Measurements from ENCODE around the gene MAEA.
A peak's percentile ranks its signal among the peaks of the same experiment; 100 is the strongest.

Gene MAEA

GRCh38 chr4:1338752-1339414, 49.2 kb downstream of the MAEA start:
- no peak for FAIRE-seq

DNA sequence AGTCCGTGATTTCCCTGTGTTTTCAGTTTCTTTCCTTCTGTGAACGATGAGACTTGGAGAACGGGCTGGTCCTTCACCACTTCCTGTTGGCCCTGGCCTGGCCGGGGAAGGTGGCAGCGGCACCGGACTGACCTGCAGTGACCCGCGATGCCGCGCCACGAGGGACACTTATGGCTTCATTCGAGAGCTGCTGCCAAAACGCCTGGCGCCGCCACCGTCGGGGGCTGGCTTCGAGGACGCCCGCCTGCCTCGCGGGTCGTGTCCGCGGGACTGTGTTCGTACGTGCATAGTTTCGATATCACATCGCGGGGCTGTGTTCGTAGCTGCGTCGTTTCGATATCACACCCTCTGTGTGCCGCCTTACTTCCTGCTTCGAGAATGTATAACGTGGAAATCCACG, 49.8 kb downstream of the MAEA start:
- FAIRE-seq = no peak

DNA sequence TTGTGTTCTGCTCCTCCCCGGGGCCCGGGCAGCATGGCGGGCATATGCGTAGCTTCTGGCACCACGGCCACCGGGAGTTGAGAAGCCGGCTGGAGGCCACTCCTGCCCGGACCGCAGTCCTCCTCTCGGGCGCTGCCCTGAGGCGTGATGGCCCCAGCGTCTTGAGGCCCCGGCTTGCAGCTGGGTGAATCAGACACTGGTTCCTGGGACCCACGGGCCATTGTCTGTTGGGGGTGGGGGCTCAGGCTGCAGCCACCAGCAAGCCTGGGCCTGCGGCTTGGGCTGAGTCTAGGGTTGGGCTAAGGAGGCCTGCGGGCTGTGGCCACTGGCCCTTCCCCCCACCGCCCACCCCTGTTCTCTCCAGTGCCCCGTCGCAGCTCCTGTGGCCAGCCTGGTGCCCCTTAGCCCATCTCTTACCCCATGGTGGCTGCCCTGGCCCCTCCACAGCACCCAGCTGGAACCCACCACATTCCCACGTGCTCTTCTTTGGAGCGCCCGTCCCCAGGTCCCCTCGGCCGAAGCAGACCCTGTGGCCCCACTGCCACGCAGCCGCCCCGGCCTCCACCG, 50.6 kb downstream of the MAEA start:
- no peak for FAIRE-seq

- no peak for FAIRE-seq
These were observed 51.2 kb downstream of the MAEA start for GRCh38 chr4:1340861-1341260.

DNA sequence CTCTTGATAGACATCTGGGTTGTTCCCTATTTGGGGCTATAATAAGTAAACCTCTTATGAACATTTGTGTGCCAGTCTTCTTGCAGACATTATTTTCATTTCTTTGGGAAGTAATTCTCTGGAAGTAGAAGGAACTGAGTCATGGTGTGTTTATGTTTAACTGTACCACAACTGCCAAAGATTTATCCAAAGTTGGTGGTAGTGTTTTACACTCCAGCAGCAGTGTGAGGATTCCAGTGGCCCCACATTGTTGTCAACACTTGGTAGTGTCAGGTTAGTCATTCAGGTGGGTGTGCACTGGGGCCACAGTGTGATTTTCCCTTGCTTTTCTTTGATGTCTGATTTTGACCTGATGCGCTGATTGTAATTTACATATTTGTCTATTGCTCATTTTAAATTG, 52.3 kb downstream of the MAEA start:
- FAIRE-seq = no peak

- no peak for FAIRE-seq
These were observed 55.0 kb downstream of the MAEA start for GRCh38 chr4:1344696-1345095.

DNA sequence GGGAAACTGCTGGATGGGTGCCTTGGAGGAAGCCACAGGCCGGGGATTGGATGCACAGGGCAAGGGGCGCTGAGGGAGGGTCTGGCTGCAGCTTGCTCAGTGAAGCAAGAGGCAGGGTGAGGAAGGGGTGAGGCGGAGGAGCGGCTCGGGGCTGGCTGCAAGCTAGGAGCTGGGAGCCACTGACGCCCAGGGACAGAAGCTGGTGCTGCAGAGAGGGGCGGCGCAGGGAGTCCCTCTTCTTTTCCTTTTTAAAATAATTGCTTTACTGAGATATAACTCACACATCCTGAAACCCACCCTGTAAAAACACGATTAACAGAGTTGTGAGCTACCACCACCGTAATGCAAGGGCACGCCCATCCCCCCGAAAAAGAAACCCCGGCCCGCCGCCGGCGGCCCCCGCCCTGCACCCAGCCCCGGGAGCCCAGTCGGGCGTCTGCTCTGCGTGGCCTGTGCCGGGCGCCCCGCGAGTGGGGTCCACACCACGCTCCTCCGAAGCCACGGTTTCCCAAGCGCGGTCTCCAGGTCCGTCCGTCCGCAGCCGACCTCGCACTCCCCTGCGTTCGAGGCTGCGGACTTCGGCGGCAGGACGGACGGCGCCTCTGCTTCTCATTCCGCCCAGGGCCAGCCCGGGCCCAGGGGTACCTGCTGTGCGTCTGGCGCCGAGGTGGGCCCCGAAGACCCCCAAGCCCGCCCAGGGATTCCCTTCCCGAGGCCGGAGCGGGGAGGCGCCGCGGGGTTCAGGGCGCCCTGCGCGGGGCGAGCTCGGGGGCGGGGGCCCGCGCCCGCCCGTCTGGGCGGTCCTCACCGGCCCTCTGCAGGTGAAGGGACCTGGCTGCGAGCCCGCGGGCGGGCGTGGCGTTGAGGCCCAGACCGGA, 56.5 kb downstream of the MAEA start:
- FAIRE-seq = no peak

GRCh38 chr4:1346781-1347409, 57.2 kb downstream of the MAEA start, which contains the start of gene UVSSA:
Gene UVSSA, plus strand, starts transcription at chr4:1347208. Its CDS starts 884 bp downstream, at chr4:1348092.
- peak; percentile 84 for FAIRE-seq

DNA sequence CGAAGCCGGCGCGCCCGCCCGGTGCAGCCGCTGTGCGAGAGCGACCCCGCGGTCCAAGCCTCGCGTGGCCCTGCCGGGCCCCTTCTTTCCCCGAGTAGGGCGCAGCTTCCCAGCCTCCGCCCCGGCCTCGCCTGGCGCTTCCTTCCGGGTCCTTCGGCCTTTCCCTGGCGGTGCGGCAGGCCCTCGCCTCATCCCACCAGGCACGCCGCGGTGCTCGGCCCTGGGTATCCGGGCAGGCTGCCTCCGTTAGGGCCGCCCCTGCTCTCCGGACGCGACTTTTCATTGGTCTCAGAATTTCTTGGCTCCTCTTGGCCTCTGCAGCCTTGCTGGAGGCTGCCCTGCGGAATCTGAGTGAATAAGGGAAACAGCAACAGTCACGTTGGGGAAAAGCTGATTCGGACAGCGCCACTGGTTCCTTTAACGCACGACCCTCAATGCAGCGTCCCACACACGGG, 57.7 kb downstream of the MAEA start:
- FAIRE-seq = no peak

DNA sequence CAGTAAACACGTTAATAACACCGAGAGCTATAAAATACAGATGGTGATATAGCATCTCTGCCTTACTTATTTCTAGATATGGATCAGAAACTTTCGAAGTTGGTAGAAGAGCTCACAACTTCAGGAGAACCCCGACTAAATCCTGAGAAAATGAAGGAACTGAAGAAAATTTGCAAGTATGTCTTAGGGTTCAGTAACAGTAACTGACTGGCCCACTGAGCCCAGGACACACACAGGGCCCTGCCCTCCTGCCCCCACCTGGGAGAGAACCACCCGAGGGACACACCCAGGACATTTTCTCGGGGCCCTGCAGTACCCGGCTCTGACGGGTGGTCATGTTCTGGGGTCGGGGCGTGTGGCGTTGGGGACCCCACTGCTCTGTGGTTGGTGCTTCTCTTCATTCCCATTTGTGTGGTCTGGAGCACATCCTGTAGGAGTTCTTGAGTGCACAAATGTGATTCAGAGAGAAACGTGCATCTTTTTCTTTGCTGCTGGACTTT, 58.4 kb downstream of the MAEA start:
- FAIRE-seq = no peak

- FAIRE-seq = no peak
These were observed 59.1 kb downstream of the MAEA start for GRCh38 chr4:1348746-1349145.

- no peak for FAIRE-seq
These were observed 59.9 kb downstream of the MAEA start for GRCh38 chr4:1349359-1350168.

- FAIRE-seq = no peak
These were observed 60.5 kb downstream of the MAEA start for GRCh38 chr4:1350169-1350520.

- no peak for FAIRE-seq
These were observed 62.3 kb downstream of the MAEA start for GRCh38 chr4:1351854-1352566.

DNA sequence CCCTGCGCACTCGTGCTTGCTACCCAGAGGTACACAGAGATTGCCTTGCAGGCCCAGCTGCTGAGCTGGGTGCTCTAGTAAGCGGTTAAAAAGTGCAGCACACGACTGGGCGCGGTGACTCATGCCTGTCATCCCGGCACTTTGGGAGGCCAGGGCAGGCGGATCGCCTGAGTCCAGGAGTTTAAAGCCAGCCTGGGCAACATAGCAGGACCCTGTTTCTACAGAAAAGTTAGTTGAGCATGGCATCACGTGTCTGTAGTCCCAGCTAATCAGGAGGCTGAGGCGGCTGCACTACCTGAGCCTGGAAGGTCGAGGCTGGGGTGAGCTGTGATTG, 62.8 kb downstream of the MAEA start:
- FAIRE-seq = no peak

DNA sequence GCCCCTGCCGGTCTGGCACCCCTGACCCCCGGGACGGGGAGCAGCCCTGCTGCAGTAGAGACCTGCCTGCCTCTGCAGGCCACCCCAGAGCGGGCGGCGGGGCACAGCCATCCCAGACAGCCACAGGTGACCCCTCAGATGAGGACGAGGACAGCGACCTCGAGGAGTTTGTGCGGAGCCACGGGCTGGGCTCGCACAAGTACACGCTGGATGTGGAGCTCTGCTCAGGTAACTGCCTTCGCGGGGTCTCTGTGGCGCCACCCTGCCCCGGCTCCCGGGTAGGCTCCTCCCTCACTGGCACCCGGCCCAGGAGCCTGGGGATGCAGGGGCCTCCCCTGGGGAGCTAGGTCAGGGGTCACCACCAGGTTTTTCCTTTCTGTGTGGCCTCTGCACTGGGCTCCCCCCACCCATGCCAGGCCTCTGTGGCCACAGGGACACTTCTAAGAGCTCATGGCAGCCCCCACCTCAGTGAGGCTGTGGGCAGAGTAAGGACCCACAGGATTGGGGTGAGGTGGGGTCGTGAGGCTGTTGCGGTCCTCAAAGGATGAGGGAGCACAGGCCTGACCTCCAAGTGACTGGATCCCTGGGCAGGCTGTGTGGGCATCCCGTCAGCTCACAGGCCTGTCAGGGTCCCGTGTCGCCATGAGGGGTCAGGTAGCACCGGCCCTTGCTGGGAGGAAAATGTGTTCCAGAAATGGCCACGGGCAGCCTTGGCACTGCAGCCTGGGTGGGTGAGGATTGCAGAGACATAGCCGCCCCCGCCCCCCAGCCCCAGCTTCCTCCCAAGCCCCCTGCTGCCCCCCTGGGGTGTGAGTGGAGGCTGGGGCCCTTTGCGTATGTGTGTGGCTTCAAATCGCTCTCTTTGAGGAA, 63.7 kb downstream of the MAEA start:
- no peak for FAIRE-seq

- no peak for FAIRE-seq
These were observed 64.7 kb downstream of the MAEA start for GRCh38 chr4:1354136-1354982.

DNA sequence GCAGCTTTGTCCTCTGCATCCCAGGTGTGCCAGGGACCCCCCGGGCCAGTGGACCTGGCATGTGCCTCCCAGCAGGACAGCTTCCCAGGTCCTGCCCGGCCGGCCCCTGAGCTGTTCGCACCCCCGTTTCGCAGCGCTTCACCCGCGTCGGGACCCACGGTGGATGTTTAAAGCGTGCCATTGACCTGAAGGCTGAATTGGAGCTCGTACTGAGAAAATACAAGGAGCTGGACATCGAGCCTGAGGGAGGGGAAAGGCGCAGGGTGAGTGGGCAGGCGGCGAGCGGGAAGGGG, 65.2 kb downstream of the MAEA start:
- no peak for FAIRE-seq

DNA sequence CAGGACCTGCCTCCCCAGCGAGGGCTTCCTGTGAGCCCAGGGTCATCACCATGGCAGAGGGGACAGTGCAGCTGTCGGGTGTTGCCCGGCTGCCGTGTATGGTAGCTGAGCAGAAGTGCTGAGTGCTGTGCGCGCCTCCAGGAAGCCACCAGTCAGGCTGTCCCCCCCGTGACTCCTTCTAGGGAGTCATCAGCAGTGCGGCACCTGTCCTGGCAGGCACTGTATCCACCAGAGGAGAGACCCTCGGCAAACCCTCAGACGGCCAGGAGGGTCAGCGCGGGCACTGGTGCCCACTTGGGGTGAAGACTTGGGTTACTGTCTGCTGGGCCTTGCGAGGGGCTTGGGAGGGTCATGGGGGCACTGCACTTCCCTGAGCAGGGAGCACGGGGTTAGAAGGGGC, 65.7 kb downstream of the MAEA start:
- no peak for FAIRE-seq

Measured in TTC549 (cell line).